Measurements from ENCODE around the gene PKN2. TPM values are rescaled to one million over a fixed set of nuclear protein-coding genes. Genes with fewer than 3 reads are reported as not detected.

Gene PKN2
- total and polyA plus RNA-seq, 2 of the 8 experiments (the other 6 are each of a cell fraction or from before 2014, with no cell fraction given) = 7.8 to 32.0 TPM

DNA sequence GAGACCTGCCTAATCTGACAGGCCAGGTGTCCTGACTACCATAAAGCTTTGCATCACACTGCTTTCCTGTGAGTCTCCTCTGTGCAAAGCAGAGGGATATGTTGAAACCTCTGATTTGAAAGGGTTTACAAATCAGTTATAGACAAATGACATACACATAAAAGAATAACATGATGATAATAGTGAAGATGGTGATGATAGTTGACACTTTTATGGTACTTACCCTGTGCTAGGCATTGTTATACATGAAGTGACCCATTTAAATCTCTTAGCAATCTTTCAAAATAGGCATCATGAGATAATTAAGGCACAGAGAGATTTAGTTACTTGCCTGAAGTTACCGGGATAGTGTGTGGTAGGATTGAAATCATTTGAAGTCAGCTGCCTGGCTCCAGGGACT is 34.1 kb upstream of the PKN2 start:
- no peaks in the 10 kb centered on the region for H3K79me1 ChIP-seq (ENCODE audit: low read depth, low read length)
- no peak overlapping the region for H2AFZ ChIP-seq (ENCODE audit: low read length)
- no peak for TF ChIP-seq YY1 (IDR thresholded peaks at IDR 0.05; ENCODE audit: low read depth, low read length)
- TF ChIP-seq EZH2 (IDR thresholded peaks at IDR 0.05; ENCODE audit: low read depth, low read length, severe bottlenecking) = no peak
- TF ChIP-seq ASH2L (IDR thresholded peaks at IDR 0.05; ENCODE audit: low read length) = no peak
- TF ChIP-seq NRF1 (IDR thresholded peaks at IDR 0.05; ENCODE audit: low read depth, low read length) = no peak
- no peak for TF ChIP-seq CEBPB (IDR thresholded peaks at IDR 0.05; ENCODE audit: low read depth, low read length)

More for the DNA sequence above, 34.1 kb upstream of the PKN2 start:
- H3K18ac ChIP-seq (ENCODE audit: extremely low read depth, low read length) = no peak overlapping the region
- ChIA-PET POLR2A (ENCODE audit: partially characterized antibody) (no interaction called here), CTCF (ENCODE audit: partially characterized antibody) (no interaction called here)
- H3K9ac ChIP-seq (replicated peaks in 1 of 4; ENCODE audit: extremely low read depth in 1 of 4, low read depth in 3 of 4, low read length in 3 of 4) = no peak overlapping the region
- H3K27ac ChIP-seq (ENCODE audit: low read depth, low read length) = no peak overlapping the region
- no peak overlapping the region for H4K5ac ChIP-seq (ENCODE audit: insufficient read length, low read depth, low read length)
- no peaks in the 10 kb centered on the region for H3K79me2 ChIP-seq (ENCODE audit: control insufficient read depth in 1 of 2, insufficient read depth in 2 of 2, low read length in 2 of 2)
- H3K4ac ChIP-seq (replicated peaks; ENCODE audit: insufficient read length, low read depth, low read length) = no peak overlapping the region
- no peaks in the 10 kb centered on the region for H3K9me3 ChIP-seq (ENCODE audit: insufficient read depth in 2 of 2, low read depth in 1 of 2, low read length in 1 of 2)
- no peaks in the 10 kb centered on the region for H3K23me2 ChIP-seq (ENCODE audit: low read depth, low read length)
- no peak overlapping the region for H2BK12ac ChIP-seq (ENCODE audit: low read depth, low read length)
- H3K4me3 ChIP-seq (ENCODE audit: extremely low read depth in 1 of 4, insufficient read depth in 2 of 4, low read depth in 3 of 4, low read length in 4 of 4) = no peak overlapping the region
- no peak overlapping the region for H3K4me2 ChIP-seq (ENCODE audit: insufficient read depth in 1 of 2, low read depth in 2 of 2, low read length in 2 of 2)
- H2BK5ac ChIP-seq (ENCODE audit: low read depth, low read length) = no peak overlapping the region
- H4K8ac ChIP-seq (ENCODE audit: extremely low read depth, insufficient read depth, low read length) = no peak overlapping the region
- FAIRE-seq (no peak), DNase-seq (ENCODE audit: low read depth in 1 of 2, low spot score in 2 of 2) (no peak)
- no peak overlapping the region for H3K23ac ChIP-seq (ENCODE audit: insufficient read length)
- H4K91ac ChIP-seq (replicated peaks; ENCODE audit: insufficient read length, low read length) = no peak overlapping the region
- no peak overlapping the region for H2BK15ac ChIP-seq (ENCODE audit: low read length)
- H2AK5ac ChIP-seq (ENCODE audit: low read depth, low read length) = no peak overlapping the region
- no peaks in the 10 kb centered on the region for H3K36me3 ChIP-seq (ENCODE audit: control insufficient read depth in 2 of 4, insufficient read depth in 4 of 4, low read length in 3 of 4)
- H3K56ac ChIP-seq (replicated peaks; ENCODE audit: insufficient read length, low read depth, low read length) = no peak overlapping the region
- no peak overlapping the region for H2BK20ac ChIP-seq (ENCODE audit: low read length)
- no peak overlapping the region for H3K14ac ChIP-seq (ENCODE audit: insufficient read length)
- WGBS, 2 experiments (ENCODE audit: extremely low coverage in 1 of 2, insufficient coverage in 1 of 2, insufficient read length in 1 of 2, insufficient replicate concordance in 2 of 2, low coverage in 1 of 2, low lambda C conversion rate in 2 of 2, missing lambda C conversion rate in 1 of 2) = 90% methylated on average over 1 of the region's 1 CpG; no CpG with 5 or more reads in 1 of the 2 experiments
- H3K27me3 ChIP-seq (replicated peaks in 1 of 4; ENCODE audit: control insufficient read depth in 3 of 4, extremely low read depth in 1 of 4, insufficient read depth in 3 of 4, low read length in 3 of 4) = no peaks in the 10 kb centered on the region
- no peak overlapping the region for H2BK120ac ChIP-seq (replicated peaks; ENCODE audit: low read depth, low read length)
- H3K4me1 ChIP-seq (replicated peaks in 1 of 4; ENCODE audit: control insufficient read depth in 3 of 4, insufficient read depth in 4 of 4, low read length in 3 of 4) = peaks cover 0 to 7% (median 3%) of the 10 kb centered on the region in 4 experiments; a peak in 3 of 7 replicates
- no peaks in the 10 kb centered on the region for H4K20me1 ChIP-seq (replicated peaks in 1 of 2; ENCODE audit: control insufficient read depth in 1 of 2, insufficient read depth in 2 of 2, low read length in 2 of 2)

Data from H1 (cell line).